H1 (cell line): ENCODE data around the gene FBXO41. TPM values are rescaled to one million over a fixed set of nuclear protein-coding genes. Genes with fewer than 3 reads are reported as not detected.

Experiments
- BRCA1 ChIP-seq: IDR thresholded peaks from 2 replicates; pipeline ENCODE4 v1.6.1; 2012; ENCODE audit warnings: low read depth, low read length, improper control_type of control experiment
- CBX8 ChIP-seq: fragments of 300-800, 300-1000 bp; sonication (generic); IDR thresholded peaks from 2 replicates; pipeline ENCODE4 v1.7.1; 2016; ENCODE audit warnings: low read depth, low read length, borderline replicate concordance
- CEBPB ChIP-seq: IDR thresholded peaks from 2 replicates; pipeline ENCODE4 v1.6.1; 2012; ENCODE audit warnings: low read depth, low read length
- EP300 ChIP-seq, 2 experiments: IDR thresholded peaks; 1 replicate in 1 of 2; 2 replicates in 1 of 2; pipeline ENCODE4 v1.6.1; 2011 to 2012; ENCODE audit warnings: low read depth in 2 of 2, low read length in 2 of 2, mild to moderate bottlenecking in 2 of 2, borderline replicate concordance in 1 of 2, inconsistent platforms in 1 of 2, moderate library complexity in 1 of 2
- FOSL1 ChIP-seq: IDR thresholded peaks from 2 replicates; pipeline ENCODE4 v1.6.1; 2011; ENCODE audit warnings: mild to moderate bottlenecking, low read depth, low read length, moderate library complexity; ENCODE audit not compliant: insufficient read depth
- GTF2F1 ChIP-seq: IDR thresholded peaks from 2 replicates; pipeline ENCODE4 v1.6.1; 2012; ENCODE audit warnings: low read depth, low read length, improper control_type of control experiment, borderline replicate concordance
- HDAC2 ChIP-seq, 2 experiments: fragments of 300-600 bp in 1 of 2; sonication (generic) in 1 of 2; IDR thresholded peaks; 2 replicates each; pipeline ENCODE4 v1.6.1; 2011 to 2012; ENCODE audit warnings: low read depth in 2 of 2, low read length in 2 of 2, mild to moderate bottlenecking in 2 of 2, moderate library complexity in 2 of 2, borderline replicate concordance in 1 of 2, inconsistent platforms in 1 of 2
- HDAC6 ChIP-seq: IDR thresholded peaks from one replicate; pipeline ENCODE4 v1.7.1; 2012; ENCODE audit warnings: low read depth, mild to moderate bottlenecking, inconsistent platforms, low read length, moderate library complexity
- KDM5A ChIP-seq: fragments of 200-600 bp; IDR thresholded peaks from 2 replicates; pipeline ENCODE4 v1.7.1; 2012; ENCODE audit warnings: mild to moderate bottlenecking, low read length, inconsistent platforms, mixed read lengths
- MAFK ChIP-seq: IDR thresholded peaks from 2 replicates; pipeline ENCODE4 v1.6.1; 2012; ENCODE audit warnings: low read depth, mild to moderate bottlenecking, improper control_type of control experiment, low read length
- PHF8 ChIP-seq: fragments of 200-600 bp; sonication (generic); conservative IDR thresholded peaks from 2 replicates; pipeline ENCODE4 v1.7.1; 2012; ENCODE audit warnings: low read depth, mild to moderate bottlenecking, inconsistent platforms, low read length, moderate library complexity
- SAP30 ChIP-seq: fragments of 300-600 bp; sonication (generic); IDR thresholded peaks from 2 replicates; pipeline ENCODE4 v1.7.1; 2012; ENCODE audit warnings: low read length, moderate library complexity, mild to moderate bottlenecking, inconsistent platforms; ENCODE audit not compliant: insufficient read depth, insufficient replicate concordance
- SIRT6 ChIP-seq: IDR thresholded peaks from one replicate; pipeline ENCODE4 v1.7.1; 2012; ENCODE audit warnings: low read length, inconsistent platforms
- SP4 ChIP-seq: IDR thresholded peaks from 2 replicates; pipeline ENCODE4 v1.6.1; 2012; ENCODE audit warnings: low read length, inconsistent platforms
- TEAD4 ChIP-seq: IDR thresholded peaks from 2 replicates; pipeline ENCODE4 v1.6.1; 2012; ENCODE audit warnings: low read depth, low read length, inconsistent platforms, mixed read lengths
- YY1 ChIP-seq: IDR thresholded peaks from 2 replicates; pipeline ENCODE4 v1.6.1; 2011; ENCODE audit warnings: low read depth, mild to moderate bottlenecking, low read length
- polyA plus RNA-seq, 7 experiments: library from polyadenylated mRNA; depleted of rRNA in 3 of 7; stranded (reverse) in 5 of 7; unstranded in 2 of 7; fragments of >200 nt in 5 of 7; fragments of 200-250 nt in 2 of 7; gene quantifications; 1 replicate in 5 of 7; 2 replicates in 1 of 7; 4 replicates in 1 of 7; pipeline versions ENCODE4 v1.2.1 to v1.2.3, GENCODE V29; 2011 to 2013; ENCODE audit warnings: missing spikeins in 2 of 7, mixed read lengths in 2 of 7
- total RNA-seq: library from RNA; stranded (reverse); fragmentation: NEBNext Ultra II Directional; extraction: Animal tissue kit (Norgen Biotek cat#: 25700); gene quantifications from 2 replicates; pipeline ENCODE4 v1.2.1, GENCODE V29; 2021
- TF ChIP-seq, protein P1 (sequence below): IDR thresholded peaks from 2 replicates; pipeline ENCODE4 v1.6.1; 2012; ENCODE audit warnings: inconsistent platforms
- TF ChIP-seq, protein P2 (sequence below): IDR thresholded peaks from 2 replicates; pipeline ENCODE4 v1.6.1; 2011; ENCODE audit warnings: low read length, improper control_type of control experiment

The FBXO41 gene
- total and polyA plus RNA-seq, 2 of the 8 experiments (the other 6 are each of a cell fraction or from before 2014, with no cell fraction given): 11.2 to 14.3 TPM

DNA sequence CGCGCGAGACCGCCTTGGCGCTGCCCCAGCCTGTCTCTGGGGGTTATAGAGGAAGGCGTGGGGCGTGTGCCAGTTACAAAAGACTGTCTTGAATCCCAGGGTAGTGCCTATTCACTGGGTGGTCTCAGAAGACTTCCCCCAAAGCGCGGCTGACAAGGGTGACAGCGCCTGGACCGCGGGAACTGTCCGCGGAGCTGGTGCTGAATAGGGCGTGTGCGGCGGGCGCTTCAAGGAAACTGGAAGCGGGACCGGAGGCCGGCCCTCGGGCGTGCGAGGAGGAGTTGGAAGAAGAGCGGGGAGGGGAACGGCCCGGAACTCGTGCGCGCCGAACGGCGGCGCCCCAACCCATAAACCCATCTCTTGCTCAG lies 6.8 kb upstream of the FBXO41 start (continued):
- no peak for TF ChIP-seq HDAC6
- no peak for TF ChIP-seq EP300 (IDR thresholded peaks at IDR 0.05; ENCODE audit: borderline replicate concordance in 1 of 2, low read depth in 2 of 2, low read length in 2 of 2)
- TF ChIP-seq HDAC2 (IDR thresholded peaks at IDR 0.05; ENCODE audit: borderline replicate concordance in 1 of 2, low read depth in 2 of 2, low read length in 2 of 2): peak; percentile 92 to 99; a peak in 3 of 4 replicates
- no peak for TF ChIP-seq KDM5A
- no peak for TF ChIP-seq PHF8
- TF ChIP-seq, protein P1, sequence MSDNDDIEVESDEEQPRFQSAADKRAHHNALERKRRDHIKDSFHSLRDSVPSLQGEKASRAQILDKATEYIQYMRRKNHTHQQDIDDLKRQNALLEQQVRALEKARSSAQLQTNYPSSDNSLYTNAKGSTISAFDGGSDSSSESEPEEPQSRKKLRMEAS: peak; percentile 71; the same call in 1 of the 2 replicates
- no peak for TF ChIP-seq FOSL1
- no peak for TF ChIP-seq CEBPB
- peak; percentile 92 for TF ChIP-seq SAP30
- TF ChIP-seq SP4: no peak
- TF ChIP-seq YY1: 0 out of 2 replicates have a peak, but pooled peaks have one; percentile 19
- TF ChIP-seq TEAD4: no peak
- TF ChIP-seq GTF2F1: no peak
- TF ChIP-seq SIRT6: no peak
- TF ChIP-seq MAFK: no peak
- TF ChIP-seq, protein P2, sequence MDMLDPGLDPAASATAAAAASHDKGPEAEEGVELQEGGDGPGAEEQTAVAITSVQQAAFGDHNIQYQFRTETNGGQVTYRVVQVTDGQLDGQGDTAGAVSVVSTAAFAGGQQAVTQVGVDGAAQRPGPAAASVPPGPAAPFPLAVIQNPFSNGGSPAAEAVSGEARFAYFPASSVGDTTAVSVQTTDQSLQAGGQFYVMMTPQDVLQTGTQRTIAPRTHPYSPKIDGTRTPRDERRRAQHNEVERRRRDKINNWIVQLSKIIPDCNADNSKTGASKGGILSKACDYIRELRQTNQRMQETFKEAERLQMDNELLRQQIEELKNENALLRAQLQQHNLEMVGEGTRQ: no peak
- TF ChIP-seq BRCA1: no peak
- TF ChIP-seq CBX8: no peak
